ENCODE measurements around the gene BCL7C.

DNA sequence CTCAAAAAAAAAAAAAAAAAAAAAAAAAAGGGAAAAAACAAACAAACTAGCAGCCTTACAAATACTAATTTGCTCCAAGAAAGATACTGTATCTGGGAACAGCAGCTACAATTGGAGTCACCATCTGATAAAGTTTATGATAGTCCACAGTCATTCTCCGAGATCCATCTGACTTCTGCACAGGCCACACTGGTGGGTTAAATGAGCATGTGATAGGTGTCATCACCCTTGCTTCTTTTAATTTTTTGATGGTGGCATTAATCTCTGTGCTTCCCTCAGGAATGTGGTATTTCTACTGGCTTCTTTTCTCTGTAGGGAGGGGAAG is 49.6 kb downstream of the BCL7C start:
- TF ChIP-seq, protein P1, sequence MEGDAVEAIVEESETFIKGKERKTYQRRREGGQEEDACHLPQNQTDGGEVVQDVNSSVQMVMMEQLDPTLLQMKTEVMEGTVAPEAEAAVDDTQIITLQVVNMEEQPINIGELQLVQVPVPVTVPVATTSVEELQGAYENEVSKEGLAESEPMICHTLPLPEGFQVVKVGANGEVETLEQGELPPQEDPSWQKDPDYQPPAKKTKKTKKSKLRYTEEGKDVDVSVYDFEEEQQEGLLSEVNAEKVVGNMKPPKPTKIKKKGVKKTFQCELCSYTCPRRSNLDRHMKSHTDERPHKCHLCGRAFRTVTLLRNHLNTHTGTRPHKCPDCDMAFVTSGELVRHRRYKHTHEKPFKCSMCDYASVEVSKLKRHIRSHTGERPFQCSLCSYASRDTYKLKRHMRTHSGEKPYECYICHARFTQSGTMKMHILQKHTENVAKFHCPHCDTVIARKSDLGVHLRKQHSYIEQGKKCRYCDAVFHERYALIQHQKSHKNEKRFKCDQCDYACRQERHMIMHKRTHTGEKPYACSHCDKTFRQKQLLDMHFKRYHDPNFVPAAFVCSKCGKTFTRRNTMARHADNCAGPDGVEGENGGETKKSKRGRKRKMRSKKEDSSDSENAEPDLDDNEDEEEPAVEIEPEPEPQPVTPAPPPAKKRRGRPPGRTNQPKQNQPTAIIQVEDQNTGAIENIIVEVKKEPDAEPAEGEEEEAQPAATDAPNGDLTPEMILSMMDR (IDR thresholded peaks at IDR 0.05; ENCODE audit: low read length): no peak
- no peak for TF ChIP-seq EZH2 (IDR thresholded peaks at IDR 0.05; ENCODE audit: borderline replicate concordance, low read length)

Measured in OCI-LY1 (cell line).